ENCODE results near the gene ASB5.

The ASB5 gene

GRCh38 chr4:176302283-176303275 is 33.6 kb upstream of the ASB5 start:
- Histone ChIP-seq H3K36me3 (ENCODE audit: control insufficient read depth in 1 of 2, insufficient read depth in 2 of 2, low read length in 2 of 2) (no peaks in the 10 kb centered on the region), H3K4me3 (ENCODE audit: low read depth, low read length) (no peak overlapping the region), H2AK5ac (ENCODE audit: low read length) (no peak overlapping the region), H3K18ac (ENCODE audit: low read length) (no peak overlapping the region), H3K4me2 (ENCODE audit: low read length) (no peak overlapping the region), H2AFZ (ENCODE audit: insufficient read depth, low read length, poor library complexity) (no peak overlapping the region), H2BK12ac (ENCODE audit: low read length) (no peak overlapping the region), H3K4me1 (ENCODE audit: control insufficient read depth in 1 of 2, insufficient read depth in 2 of 2, low read length in 2 of 2) (peaks cover 0 to 3% of the 10 kb centered on the region in 2 experiments), H3K27me3 (ENCODE audit: insufficient read depth, low read length) (no peaks in the 10 kb centered on the region), H3K14ac (ENCODE audit: low read length) (no peak overlapping the region), H3K27ac (ENCODE audit: low read depth, low read length) (no peak overlapping the region), H3K79me2 (ENCODE audit: control insufficient read depth, insufficient read depth, low read length, poor library complexity) (no peaks in the 10 kb centered on the region), H3K79me1 (ENCODE audit: low read length) (no peaks in the 10 kb centered on the region), H3K23ac (ENCODE audit: low read length) (no peak overlapping the region), H3K9me3 (ENCODE audit: insufficient read depth, low read depth, low read length) (no peaks in the 10 kb centered on the region), H4K91ac (ENCODE audit: low read depth, low read length) (no peak overlapping the region), H2BK5ac (ENCODE audit: low read depth, low read length, poor library complexity) (no peak overlapping the region), H3K4ac (ENCODE audit: low read depth, low read length) (no peak overlapping the region), H4K8ac (ENCODE audit: low read depth, low read length) (no peak overlapping the region), H3K9ac (ENCODE audit: low read length) (no peak overlapping the region), H2BK120ac (ENCODE audit: insufficient read depth, low read length, poor library complexity) (no peak overlapping the region), H4K12ac (ENCODE audit: low read depth, low read length) (no peak overlapping the region)
- peak; percentile 23 to 74 for DNase-seq
- WGBS (ENCODE audit: extremely low coverage, insufficient coverage, insufficient read length) = no CpG with 5 or more reads among the region's 2 CpGs

GRCh38 chr4:176300565-176300964 is 31.5 kb upstream of the ASB5 start:
- H3K4ac ChIP-seq (ENCODE audit: low read depth, low read length) = no peak overlapping the region
- no peak overlapping the region for H2BK12ac ChIP-seq (ENCODE audit: low read length)
- no peak overlapping the region for H3K14ac ChIP-seq (ENCODE audit: low read length)
- H3K79me1 ChIP-seq (ENCODE audit: low read length) = no peaks in the 10 kb centered on the region
- no peaks in the 10 kb centered on the region for H3K27me3 ChIP-seq (ENCODE audit: insufficient read depth, low read length)
- no peaks in the 10 kb centered on the region for H3K9me3 ChIP-seq (ENCODE audit: insufficient read depth, low read depth, low read length)
- no peak overlapping the region for H3K4me2 ChIP-seq (ENCODE audit: low read length)
- no peak overlapping the region for H4K91ac ChIP-seq (ENCODE audit: low read depth, low read length)
- no peak overlapping the region for H2AK5ac ChIP-seq (ENCODE audit: low read length)
- no peaks in the 10 kb centered on the region for H3K79me2 ChIP-seq (ENCODE audit: control insufficient read depth, insufficient read depth, low read length, poor library complexity)
- no peak overlapping the region for H2AFZ ChIP-seq (ENCODE audit: insufficient read depth, low read length, poor library complexity)
- H3K36me3 ChIP-seq (ENCODE audit: control insufficient read depth in 1 of 2, insufficient read depth in 2 of 2, low read length in 2 of 2) = no peaks in the 10 kb centered on the region
- H3K27ac ChIP-seq (ENCODE audit: low read depth, low read length) = no peak overlapping the region
- H4K12ac ChIP-seq (ENCODE audit: low read depth, low read length) = no peak overlapping the region
- no peak overlapping the region for H3K9ac ChIP-seq (ENCODE audit: low read length)
- H2BK120ac ChIP-seq (ENCODE audit: insufficient read depth, low read length, poor library complexity) = no peak overlapping the region
- no peak overlapping the region for H3K18ac ChIP-seq (ENCODE audit: low read length)
- H2BK5ac ChIP-seq (ENCODE audit: low read depth, low read length, poor library complexity) = no peak overlapping the region
- no peak for DNase-seq
- H4K8ac ChIP-seq (ENCODE audit: low read depth, low read length) = no peak overlapping the region
- H3K4me3 ChIP-seq (ENCODE audit: low read depth, low read length) = no peak overlapping the region
- H3K23ac ChIP-seq (ENCODE audit: low read length) = no peak overlapping the region
- peaks cover 0 to 3% of the 10 kb centered on the region in 2 experiments for H3K4me1 ChIP-seq (ENCODE audit: control insufficient read depth in 1 of 2, insufficient read depth in 2 of 2, low read length in 2 of 2)

- no peak overlapping the region for H2BK12ac ChIP-seq (ENCODE audit: low read length)
- H3K4ac ChIP-seq (ENCODE audit: low read depth, low read length) = no peak overlapping the region
- no peak overlapping the region for H3K4me3 ChIP-seq (ENCODE audit: low read depth, low read length)
- no peak for DNase-seq
- WGBS (ENCODE audit: extremely low coverage, insufficient coverage, insufficient read length) = no CpG with 5 or more reads among the region's 9 CpGs
- peaks cover 0 to 3% of the 10 kb centered on the region in 2 experiments for H3K4me1 ChIP-seq (ENCODE audit: control insufficient read depth in 1 of 2, insufficient read depth in 2 of 2, low read length in 2 of 2)
- no peak overlapping the region for H2AFZ ChIP-seq (ENCODE audit: insufficient read depth, low read length, poor library complexity)
- H4K12ac ChIP-seq (ENCODE audit: low read depth, low read length) = no peak overlapping the region
- no peak overlapping the region for H2BK5ac ChIP-seq (ENCODE audit: low read depth, low read length, poor library complexity)
- H4K91ac ChIP-seq (ENCODE audit: low read depth, low read length) = no peak overlapping the region
- H4K8ac ChIP-seq (ENCODE audit: low read depth, low read length) = no peak overlapping the region
- no peaks in the 10 kb centered on the region for H3K27me3 ChIP-seq (ENCODE audit: insufficient read depth, low read length)
- no peak overlapping the region for H3K27ac ChIP-seq (ENCODE audit: low read depth, low read length)
- H3K9me3 ChIP-seq (ENCODE audit: insufficient read depth, low read depth, low read length) = no peaks in the 10 kb centered on the region
- H3K9ac ChIP-seq (ENCODE audit: low read length) = no peak overlapping the region
- no peak overlapping the region for H2BK120ac ChIP-seq (ENCODE audit: insufficient read depth, low read length, poor library complexity)
- H3K23ac ChIP-seq (ENCODE audit: low read length) = no peak overlapping the region
- no peaks in the 10 kb centered on the region for H3K79me1 ChIP-seq (ENCODE audit: low read length)
- H3K18ac ChIP-seq (ENCODE audit: low read length) = no peak overlapping the region
- no peak overlapping the region for H2AK5ac ChIP-seq (ENCODE audit: low read length)
- no peak overlapping the region for H3K4me2 ChIP-seq (ENCODE audit: low read length)
- H3K79me2 ChIP-seq (ENCODE audit: control insufficient read depth, insufficient read depth, low read length, poor library complexity) = no peaks in the 10 kb centered on the region
- no peak overlapping the region for H3K14ac ChIP-seq (ENCODE audit: low read length)
- no peaks in the 10 kb centered on the region for H3K36me3 ChIP-seq (ENCODE audit: control insufficient read depth in 1 of 2, insufficient read depth in 2 of 2, low read length in 2 of 2)
Measured at GRCh38 chr4:176300036-176300435, 31.0 kb upstream of the ASB5 start.

GRCh38 chr4:176298664-176299063 is 29.6 kb upstream of the ASB5 start:
- DNase-seq = no peak

More at GRCh38 chr4:176298664-176299063, 29.6 kb upstream of the ASB5 start:
- Histone ChIP-seq H2BK5ac (ENCODE audit: low read depth, low read length, poor library complexity) (no peak overlapping the region), H2AFZ (ENCODE audit: insufficient read depth, low read length, poor library complexity) (no peak overlapping the region), H3K14ac (ENCODE audit: low read length) (no peak overlapping the region), H2AK5ac (ENCODE audit: low read length) (no peak overlapping the region), H3K36me3 (ENCODE audit: control insufficient read depth in 1 of 2, insufficient read depth in 2 of 2, low read length in 2 of 2) (no peaks in the 10 kb centered on the region), H3K23ac (ENCODE audit: low read length) (no peak overlapping the region), H2BK12ac (ENCODE audit: low read length) (no peak overlapping the region), H3K79me1 (ENCODE audit: low read length) (no peaks in the 10 kb centered on the region), H3K4me2 (ENCODE audit: low read length) (no peak overlapping the region), H3K9me3 (ENCODE audit: insufficient read depth, low read depth, low read length) (no peaks in the 10 kb centered on the region), H4K91ac (ENCODE audit: low read depth, low read length) (no peak overlapping the region), H3K79me2 (ENCODE audit: control insufficient read depth, insufficient read depth, low read length, poor library complexity) (no peaks in the 10 kb centered on the region), H3K4ac (ENCODE audit: low read depth, low read length) (no peak overlapping the region), H3K27ac (ENCODE audit: low read depth, low read length) (no peak overlapping the region), H2BK120ac (ENCODE audit: insufficient read depth, low read length, poor library complexity) (no peak overlapping the region), H3K4me1 (ENCODE audit: control insufficient read depth in 1 of 2, insufficient read depth in 2 of 2, low read length in 2 of 2) (peaks cover 0 to 2% of the 10 kb centered on the region in 2 experiments), H3K18ac (ENCODE audit: low read length) (no peak overlapping the region), H4K12ac (ENCODE audit: low read depth, low read length) (no peak overlapping the region), H3K4me3 (ENCODE audit: low read depth, low read length) (no peak overlapping the region), H4K8ac (ENCODE audit: low read depth, low read length) (no peak overlapping the region), H3K9ac (ENCODE audit: low read length) (no peak overlapping the region), H3K27me3 (ENCODE audit: insufficient read depth, low read length) (no peaks in the 10 kb centered on the region)
- no CpG with 5 or more reads among the region's 6 CpGs for WGBS (ENCODE audit: extremely low coverage, insufficient coverage, insufficient read length)

Data from trophoblast cell (in vitro differentiated cells and primary cell).